ENCODE measurements around the gene PITPNM3. TPM values are rescaled to one million over a fixed set of nuclear protein-coding genes. Genes with fewer than 3 reads are reported as not detected.

Gene PITPNM3
- total RNA-seq, 2 donors from 2014 or later, result 1.3 to 3.4 TPM

GRCh38 chr17:6452471-6453266 lies 103.7 kb downstream of the PITPNM3 start:
- intact Hi-C loops (cut with DNase I), result no loop called here
- 76 to 83% methylated on average over 10 of the region's 10 CpGs for WGBS, 2 donors
- no peak for ATAC-seq
- H3K4me1 ChIP-seq, result no peaks in the 10 kb centered on the region
- H3K36me3 ChIP-seq (replicated peaks in 1 of 2; ENCODE audit: insufficient read depth in 1 of 2, low read depth in 2 of 2), result no peaks in the 10 kb centered on the region
- H3K9me3 ChIP-seq, result no peaks in the 10 kb centered on the region
- no peak overlapping the region for H3K27ac ChIP-seq
- DNase-seq, result no peak
- no peak for TF ChIP-seq POLR2A (IDR thresholded peaks at IDR 0.05)
- TF ChIP-seq, protein P1, sequence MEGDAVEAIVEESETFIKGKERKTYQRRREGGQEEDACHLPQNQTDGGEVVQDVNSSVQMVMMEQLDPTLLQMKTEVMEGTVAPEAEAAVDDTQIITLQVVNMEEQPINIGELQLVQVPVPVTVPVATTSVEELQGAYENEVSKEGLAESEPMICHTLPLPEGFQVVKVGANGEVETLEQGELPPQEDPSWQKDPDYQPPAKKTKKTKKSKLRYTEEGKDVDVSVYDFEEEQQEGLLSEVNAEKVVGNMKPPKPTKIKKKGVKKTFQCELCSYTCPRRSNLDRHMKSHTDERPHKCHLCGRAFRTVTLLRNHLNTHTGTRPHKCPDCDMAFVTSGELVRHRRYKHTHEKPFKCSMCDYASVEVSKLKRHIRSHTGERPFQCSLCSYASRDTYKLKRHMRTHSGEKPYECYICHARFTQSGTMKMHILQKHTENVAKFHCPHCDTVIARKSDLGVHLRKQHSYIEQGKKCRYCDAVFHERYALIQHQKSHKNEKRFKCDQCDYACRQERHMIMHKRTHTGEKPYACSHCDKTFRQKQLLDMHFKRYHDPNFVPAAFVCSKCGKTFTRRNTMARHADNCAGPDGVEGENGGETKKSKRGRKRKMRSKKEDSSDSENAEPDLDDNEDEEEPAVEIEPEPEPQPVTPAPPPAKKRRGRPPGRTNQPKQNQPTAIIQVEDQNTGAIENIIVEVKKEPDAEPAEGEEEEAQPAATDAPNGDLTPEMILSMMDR (IDR thresholded peaks at IDR 0.05), result no peak
- H3K27me3 ChIP-seq, result no peaks in the 10 kb centered on the region
- H3K4me3 ChIP-seq, result no peak overlapping the region

GRCh38 chr17:6450926-6451832 lies 105.2 kb downstream of the PITPNM3 start:
- no peak for ATAC-seq
- 26% methylated on average over 10 to 12 of the region's 12 CpGs for WGBS, 2 donors
- DNase-seq, result no peak
- H3K36me3 ChIP-seq (replicated peaks in 1 of 2; ENCODE audit: insufficient read depth in 1 of 2, low read depth in 2 of 2), result no peaks in the 10 kb centered on the region
- H3K4me1 ChIP-seq, result no peaks in the 10 kb centered on the region
- no peaks in the 10 kb centered on the region for H3K27me3 ChIP-seq
- H3K27ac ChIP-seq, result no peak overlapping the region
- intact Hi-C loops (cut with DNase I), result no loop called here
- H3K9me3 ChIP-seq, result no peaks in the 10 kb centered on the region
- TF ChIP-seq, protein P1 (IDR thresholded peaks at IDR 0.05), result no peak
- TF ChIP-seq POLR2A (IDR thresholded peaks at IDR 0.05), result no peak
- H3K4me3 ChIP-seq, result no peak overlapping the region

- TF ChIP-seq POLR2A (IDR thresholded peaks at IDR 0.05), result no peak
- TF ChIP-seq, protein P1 (IDR thresholded peaks at IDR 0.05), result no peak
- ATAC-seq (no peak), DNase-seq (no peak)
- intact Hi-C loops (cut with DNase I), result loop anchor here (10.0 kb wide), 1 partner anchor 65 kb away; no protein-coding TSS in a partner anchor
- H3K36me3 ChIP-seq (replicated peaks in 1 of 2; ENCODE audit: insufficient read depth in 1 of 2, low read depth in 2 of 2), result no peaks in the 10 kb centered on the region
- H3K9me3 ChIP-seq, result no peaks in the 10 kb centered on the region
- peaks cover 4% of the 10 kb centered on the region for H3K4me1 ChIP-seq
- H3K27me3 ChIP-seq, result no peaks in the 10 kb centered on the region
- 88 to 96% methylated on average over 2 to 6 of the region's 6 CpGs for WGBS, 2 donors
- no peak overlapping the region for H3K4me3 ChIP-seq
- no peak overlapping the region for H3K27ac ChIP-seq
Observed at GRCh38 chr17:6449307-6449706, 107.0 kb downstream of the PITPNM3 start.

DNA sequence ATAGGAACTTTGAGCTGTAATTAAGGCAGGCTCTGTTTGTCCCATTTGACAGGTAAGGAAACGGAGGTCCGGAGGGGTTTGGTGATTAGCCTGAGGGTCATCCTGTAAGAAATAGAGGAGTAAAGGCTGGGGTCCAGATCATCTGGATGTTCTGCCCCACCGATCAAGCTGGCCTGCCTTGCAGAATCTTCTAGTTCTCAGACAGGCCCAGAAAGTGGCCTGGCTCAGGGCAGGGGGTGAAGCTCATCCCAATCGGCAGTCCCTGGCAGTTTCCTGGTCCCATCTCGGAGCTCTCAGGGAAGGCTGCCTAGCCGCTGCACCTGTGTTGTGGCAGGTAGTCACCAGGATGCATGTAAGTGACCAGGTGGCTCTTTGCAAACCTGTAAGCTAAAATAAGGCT lies 107.9 kb downstream of the PITPNM3 start:
- DNase-seq, result no peak

More for the DNA sequence above, 107.9 kb downstream of the PITPNM3 start:
- intact Hi-C loops (cut with DNase I), result loop anchor here (10.0 kb wide), 1 partner anchor 64 kb away; no protein-coding TSS in a partner anchor
- 88 to 90% methylated on average over 6 of the region's 6 CpGs for WGBS, 2 donors
- Histone ChIP-seq H3K9me3 (no peaks in the 10 kb centered on the region), H3K27me3 (no peaks in the 10 kb centered on the region), H3K36me3 (replicated peaks in 1 of 2; ENCODE audit: insufficient read depth in 1 of 2, low read depth in 2 of 2) (no peaks in the 10 kb centered on the region), H3K4me1 (peaks cover 12% of the 10 kb centered on the region), H3K27ac (no peak overlapping the region), H3K4me3 (no peak overlapping the region)
- ATAC-seq, result no peak
- TF ChIP-seq, protein P1 (IDR thresholded peaks at IDR 0.05), result no peak
- no peak for TF ChIP-seq POLR2A (IDR thresholded peaks at IDR 0.05)
